GM13976 (cell line): ENCODE results near the gene LY6G6F.

Experiments
- DNase-seq: peaks from one replicate; pipeline ENCODE4 v3.0.0; 2012; ENCODE audit warnings: low spot score
- in situ Hi-C: fragments of 300-500 bp; cut with MboI; formaldehyde crosslinking; loops from one replicate; pipeline ENCODE4 v1.12.0; 2022; ENCODE audit warnings: low sequenced_read_pairs, mixed read lengths, inconsistent platforms; ENCODE audit not compliant: unreplicated experiment
- TF ChIP-seq, protein P1 (sequence below): IDR thresholded peaks from 2 replicates; pipeline ENCODE4 v1.5.1; 2012; ENCODE audit warnings: borderline replicate concordance, mild to moderate bottlenecking; ENCODE audit not compliant: insufficient read depth; ENCODE audit errors: extremely low read depth, missing control alignments, control extremely low read depth

Gene LY6G6F

DNA sequence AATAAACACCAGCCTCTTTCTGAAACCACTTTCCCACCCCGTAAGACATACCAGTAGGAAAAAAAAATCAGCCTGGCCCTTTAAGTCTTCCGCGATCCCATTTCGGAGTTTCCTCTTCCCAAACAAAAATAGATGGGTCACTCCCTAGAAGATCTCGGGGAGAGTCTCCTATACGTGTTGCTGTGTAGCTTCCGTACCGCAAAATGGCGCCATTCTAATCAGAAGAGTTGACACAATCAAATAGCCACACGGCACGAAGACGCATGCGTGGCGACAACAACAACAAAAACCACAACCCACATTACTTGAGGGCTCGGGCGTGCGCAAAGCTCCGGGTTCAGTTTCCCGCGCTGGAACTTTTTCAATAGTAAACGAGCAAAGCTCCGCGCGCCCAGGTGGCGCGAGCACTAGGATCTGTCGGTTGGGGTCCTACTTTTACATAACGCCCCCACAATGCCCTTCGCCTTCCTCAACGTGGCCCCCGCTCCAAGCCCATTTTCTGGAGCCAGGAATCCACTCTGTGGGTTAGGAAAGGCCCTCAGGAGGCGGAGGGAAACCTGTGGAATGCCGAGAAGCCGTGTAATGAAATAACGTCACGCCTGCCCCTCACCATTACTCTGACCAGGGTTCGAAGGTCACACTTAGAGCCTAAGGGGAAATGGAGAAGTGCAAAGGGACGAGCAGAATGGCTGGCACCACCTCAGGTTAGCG, 41.7 kb upstream of the LY6G6F start, which contains the start of gene GPANK1:
Gene GPANK1, minus strand, starts transcription at position 208 of the 711 bp plus-strand sequence. CDS start 519 bp downstream, outside the sequence.
- TF ChIP-seq, protein P1, sequence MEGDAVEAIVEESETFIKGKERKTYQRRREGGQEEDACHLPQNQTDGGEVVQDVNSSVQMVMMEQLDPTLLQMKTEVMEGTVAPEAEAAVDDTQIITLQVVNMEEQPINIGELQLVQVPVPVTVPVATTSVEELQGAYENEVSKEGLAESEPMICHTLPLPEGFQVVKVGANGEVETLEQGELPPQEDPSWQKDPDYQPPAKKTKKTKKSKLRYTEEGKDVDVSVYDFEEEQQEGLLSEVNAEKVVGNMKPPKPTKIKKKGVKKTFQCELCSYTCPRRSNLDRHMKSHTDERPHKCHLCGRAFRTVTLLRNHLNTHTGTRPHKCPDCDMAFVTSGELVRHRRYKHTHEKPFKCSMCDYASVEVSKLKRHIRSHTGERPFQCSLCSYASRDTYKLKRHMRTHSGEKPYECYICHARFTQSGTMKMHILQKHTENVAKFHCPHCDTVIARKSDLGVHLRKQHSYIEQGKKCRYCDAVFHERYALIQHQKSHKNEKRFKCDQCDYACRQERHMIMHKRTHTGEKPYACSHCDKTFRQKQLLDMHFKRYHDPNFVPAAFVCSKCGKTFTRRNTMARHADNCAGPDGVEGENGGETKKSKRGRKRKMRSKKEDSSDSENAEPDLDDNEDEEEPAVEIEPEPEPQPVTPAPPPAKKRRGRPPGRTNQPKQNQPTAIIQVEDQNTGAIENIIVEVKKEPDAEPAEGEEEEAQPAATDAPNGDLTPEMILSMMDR = no peak
- DNase-seq = peak; percentile 84

DNA sequence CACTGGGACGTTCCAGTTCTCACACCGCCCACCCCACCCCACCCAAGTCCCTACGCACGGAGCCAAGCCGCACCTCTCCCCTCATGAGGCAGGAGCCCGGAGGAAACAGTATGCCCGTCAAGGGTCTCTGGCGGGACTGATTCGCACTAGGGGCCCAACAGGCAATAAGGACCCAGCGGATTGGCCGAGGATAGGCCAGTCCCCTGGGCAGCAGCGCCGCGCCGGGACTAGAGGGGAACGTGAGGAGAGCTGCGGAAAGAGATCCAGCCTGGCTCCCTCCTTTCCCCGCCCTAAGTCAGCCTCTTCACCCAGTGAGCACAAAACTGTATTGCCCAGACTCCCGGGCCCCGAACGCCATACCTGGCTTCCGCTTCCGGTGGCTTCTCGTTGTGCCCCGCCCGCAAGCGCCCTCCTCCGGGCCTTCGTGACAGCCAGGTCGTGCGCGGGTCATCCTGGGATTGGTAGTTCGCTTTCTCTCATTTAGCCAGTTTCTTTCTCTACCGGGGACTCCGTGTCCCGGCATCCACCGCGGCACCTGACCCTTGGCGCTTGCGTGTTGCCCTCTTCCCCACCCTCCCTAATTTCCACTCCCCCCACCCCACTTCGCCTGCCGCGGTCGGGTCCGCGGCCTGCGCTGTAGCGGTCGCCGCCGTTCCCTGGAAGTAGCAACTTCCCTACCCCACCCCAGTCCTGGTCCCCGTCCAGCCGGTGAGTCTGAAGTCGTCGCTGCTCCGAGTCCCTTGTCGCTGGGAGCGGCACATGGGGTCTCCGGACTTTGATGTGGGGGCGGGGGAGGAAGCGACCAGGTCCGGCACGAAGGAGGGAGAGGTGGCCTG, 40.9 kb upstream of the LY6G6F start, which contains the start of gene CSNK2B:
Gene CSNK2B, plus strand, starts transcription at position 580 of the 836 bp plus-strand sequence. CDS start 752 bp downstream, outside the sequence.
- peak; percentile 98 for DNase-seq
- in situ Hi-C loops = no loop called here
- TF ChIP-seq, protein P1 = no peak

More for the DNA sequence above, 41.7 kb upstream of the LY6G6F start, which contains the start of gene GPANK1:
- in situ Hi-C loops = no loop called here

DNA sequence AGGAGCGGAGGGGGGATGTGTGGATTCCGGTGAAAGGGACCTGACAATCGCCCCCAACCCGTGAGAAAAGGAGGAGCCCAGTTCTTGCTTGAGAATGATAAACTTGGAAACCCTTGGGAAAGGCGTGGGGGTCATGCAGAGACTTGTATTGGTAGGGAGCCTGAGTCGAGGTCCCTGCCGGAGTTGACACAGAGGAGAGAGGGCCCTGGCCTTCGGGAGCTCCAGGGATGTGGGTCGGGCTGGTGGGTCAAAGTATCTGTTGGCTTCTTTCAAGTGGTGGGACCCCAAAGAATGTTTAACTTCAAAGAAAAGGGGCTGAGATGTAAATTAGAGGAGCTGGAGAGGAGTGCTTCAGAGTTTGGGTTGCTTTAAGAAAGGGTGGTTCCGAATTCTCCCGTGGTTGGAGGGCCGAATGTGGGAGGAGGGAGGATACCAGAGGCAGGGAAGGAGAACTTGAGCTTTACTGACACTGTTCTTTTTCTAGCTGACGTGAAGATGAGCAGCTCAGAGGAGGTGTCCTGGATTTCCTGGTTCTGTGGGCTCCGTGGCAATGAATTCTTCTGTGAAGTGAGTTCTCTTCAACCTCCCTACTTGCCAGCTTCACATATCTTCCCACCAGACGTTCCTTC, 40.2 kb upstream of the LY6G6F start:
- TF ChIP-seq, protein P1 = no peak
- in situ Hi-C loops = no loop called here
- DNase-seq = no peak

DNA sequence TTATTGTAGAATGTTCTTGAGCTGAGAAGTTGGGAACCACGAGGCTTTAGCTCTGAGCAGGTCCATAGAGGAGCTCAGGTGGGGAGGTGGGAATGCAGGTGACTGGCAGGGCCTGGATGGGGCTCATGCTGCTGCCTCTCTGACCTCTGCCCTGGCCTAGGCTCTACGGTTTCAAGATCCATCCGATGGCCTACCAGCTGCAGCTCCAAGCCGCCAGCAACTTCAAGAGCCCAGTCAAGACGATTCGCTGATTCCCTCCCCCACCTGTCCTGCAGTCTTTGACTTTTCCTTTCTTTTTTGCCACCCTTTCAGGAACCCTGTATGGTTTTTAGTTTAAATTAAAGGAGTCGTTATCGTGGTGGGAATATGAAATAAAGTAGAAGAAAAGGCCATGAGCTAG, 37.0 kb upstream of the LY6G6F start, which contains the start of gene LY6G5B:
Gene LY6G5B, plus strand, starts transcription at position 301 of the 400 bp plus-strand sequence. CDS start 975 bp downstream, outside the sequence.
- TF ChIP-seq, protein P1 = no peak
- no peak for DNase-seq
- in situ Hi-C loops = no loop called here

DNA sequence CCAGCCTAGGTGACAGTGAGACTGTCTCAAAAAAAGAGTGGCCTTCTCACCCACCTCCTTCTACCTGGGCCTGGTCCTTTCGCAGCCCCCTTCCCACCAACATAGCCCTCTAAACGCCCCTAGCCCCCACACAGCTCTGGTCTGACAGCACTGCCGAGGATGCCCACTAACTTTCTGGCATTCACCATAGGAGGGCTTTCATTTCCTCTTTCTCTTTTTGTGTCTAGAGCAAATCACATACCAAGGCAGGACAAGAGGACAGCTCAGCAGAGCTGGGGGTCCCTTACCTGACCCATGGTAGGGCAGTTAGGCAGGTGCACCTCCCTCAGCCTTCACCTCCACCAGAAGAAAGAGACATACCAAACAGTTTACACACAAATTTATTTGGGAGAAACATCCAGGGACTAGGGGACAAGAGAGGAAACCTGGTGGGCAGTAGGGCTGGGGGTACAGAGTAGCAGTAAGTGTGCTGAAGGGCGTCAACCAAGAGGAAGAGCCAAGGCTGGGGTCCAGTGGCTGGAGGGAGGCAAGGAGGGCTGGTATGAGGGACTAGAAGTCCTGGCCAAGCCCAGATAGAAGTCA, 30.3 kb upstream of the LY6G6F start:
- TF ChIP-seq, protein P1 = no peak
- in situ Hi-C loops = no loop called here
- no peak for DNase-seq

DNA sequence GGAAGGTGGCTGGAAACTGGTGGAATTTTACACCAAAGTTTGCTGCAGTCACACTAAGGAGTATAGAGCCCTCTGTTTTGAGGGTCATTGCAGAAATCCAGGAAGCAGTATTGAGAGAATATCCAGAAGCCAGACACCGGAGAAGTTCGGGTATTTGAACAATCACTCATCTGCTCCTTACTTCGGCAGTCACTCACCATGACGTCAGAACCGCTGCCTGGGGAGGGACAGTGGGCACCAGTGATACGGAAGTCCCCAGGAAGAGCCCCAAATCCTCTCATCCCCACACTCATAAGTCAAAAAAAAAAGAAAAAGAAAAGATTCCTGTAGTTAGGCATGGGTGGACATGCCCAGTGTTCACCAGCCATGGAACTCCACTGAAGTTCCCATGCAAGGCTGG, 29.8 kb upstream of the LY6G6F start:
- TF ChIP-seq, protein P1 = no peak
- in situ Hi-C loops = no loop called here
- DNase-seq = no peak
